ENCODE measurements around the gene PTEN.

GRCh38 chr10:87918254-87918859, 54.9 kb downstream of the PTEN start:
- no peak for TF ChIP-seq POLR2AphosphoS5 (IDR thresholded peaks at IDR 0.05; ENCODE audit: low read depth)
- TF ChIP-seq, protein P1, sequence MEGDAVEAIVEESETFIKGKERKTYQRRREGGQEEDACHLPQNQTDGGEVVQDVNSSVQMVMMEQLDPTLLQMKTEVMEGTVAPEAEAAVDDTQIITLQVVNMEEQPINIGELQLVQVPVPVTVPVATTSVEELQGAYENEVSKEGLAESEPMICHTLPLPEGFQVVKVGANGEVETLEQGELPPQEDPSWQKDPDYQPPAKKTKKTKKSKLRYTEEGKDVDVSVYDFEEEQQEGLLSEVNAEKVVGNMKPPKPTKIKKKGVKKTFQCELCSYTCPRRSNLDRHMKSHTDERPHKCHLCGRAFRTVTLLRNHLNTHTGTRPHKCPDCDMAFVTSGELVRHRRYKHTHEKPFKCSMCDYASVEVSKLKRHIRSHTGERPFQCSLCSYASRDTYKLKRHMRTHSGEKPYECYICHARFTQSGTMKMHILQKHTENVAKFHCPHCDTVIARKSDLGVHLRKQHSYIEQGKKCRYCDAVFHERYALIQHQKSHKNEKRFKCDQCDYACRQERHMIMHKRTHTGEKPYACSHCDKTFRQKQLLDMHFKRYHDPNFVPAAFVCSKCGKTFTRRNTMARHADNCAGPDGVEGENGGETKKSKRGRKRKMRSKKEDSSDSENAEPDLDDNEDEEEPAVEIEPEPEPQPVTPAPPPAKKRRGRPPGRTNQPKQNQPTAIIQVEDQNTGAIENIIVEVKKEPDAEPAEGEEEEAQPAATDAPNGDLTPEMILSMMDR (conservative IDR thresholded peaks at IDR 0.05; ENCODE audit: low read depth in 2 of 2), result no peak
- no peak for TF ChIP-seq EZH2 (IDR thresholded peaks at IDR 0.05; ENCODE audit: low read depth, unreplicated experiment)
- TF ChIP-seq, protein P2, sequence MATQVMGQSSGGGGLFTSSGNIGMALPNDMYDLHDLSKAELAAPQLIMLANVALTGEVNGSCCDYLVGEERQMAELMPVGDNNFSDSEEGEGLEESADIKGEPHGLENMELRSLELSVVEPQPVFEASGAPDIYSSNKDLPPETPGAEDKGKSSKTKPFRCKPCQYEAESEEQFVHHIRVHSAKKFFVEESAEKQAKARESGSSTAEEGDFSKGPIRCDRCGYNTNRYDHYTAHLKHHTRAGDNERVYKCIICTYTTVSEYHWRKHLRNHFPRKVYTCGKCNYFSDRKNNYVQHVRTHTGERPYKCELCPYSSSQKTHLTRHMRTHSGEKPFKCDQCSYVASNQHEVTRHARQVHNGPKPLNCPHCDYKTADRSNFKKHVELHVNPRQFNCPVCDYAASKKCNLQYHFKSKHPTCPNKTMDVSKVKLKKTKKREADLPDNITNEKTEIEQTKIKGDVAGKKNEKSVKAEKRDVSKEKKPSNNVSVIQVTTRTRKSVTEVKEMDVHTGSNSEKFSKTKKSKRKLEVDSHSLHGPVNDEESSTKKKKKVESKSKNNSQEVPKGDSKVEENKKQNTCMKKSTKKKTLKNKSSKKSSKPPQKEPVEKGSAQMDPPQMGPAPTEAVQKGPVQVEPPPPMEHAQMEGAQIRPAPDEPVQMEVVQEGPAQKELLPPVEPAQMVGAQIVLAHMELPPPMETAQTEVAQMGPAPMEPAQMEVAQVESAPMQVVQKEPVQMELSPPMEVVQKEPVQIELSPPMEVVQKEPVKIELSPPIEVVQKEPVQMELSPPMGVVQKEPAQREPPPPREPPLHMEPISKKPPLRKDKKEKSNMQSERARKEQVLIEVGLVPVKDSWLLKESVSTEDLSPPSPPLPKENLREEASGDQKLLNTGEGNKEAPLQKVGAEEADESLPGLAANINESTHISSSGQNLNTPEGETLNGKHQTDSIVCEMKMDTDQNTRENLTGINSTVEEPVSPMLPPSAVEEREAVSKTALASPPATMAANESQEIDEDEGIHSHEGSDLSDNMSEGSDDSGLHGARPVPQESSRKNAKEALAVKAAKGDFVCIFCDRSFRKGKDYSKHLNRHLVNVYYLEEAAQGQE (IDR thresholded peaks at IDR 0.05; ENCODE audit: unreplicated experiment), result no peak
- no peak for TF ChIP-seq ZNF462 (CRISPR knock-in tag; IDR thresholded peaks at IDR 0.05)
- no peak for TF ChIP-seq CREB1 (CRISPR knock-in tag; IDR thresholded peaks at IDR 0.05; ENCODE audit: low read depth)
- no peak for TF ChIP-seq NANOG (IDR thresholded peaks at IDR 0.05; ENCODE audit: borderline replicate concordance)

Data from GM23338 (cell line).